ENCODE measurements around the gene GPR132. TPM values are rescaled to one million over a fixed set of nuclear protein-coding genes. Genes with fewer than 3 reads are reported as not detected.

GPR132 gene
- total and polyA plus RNA-seq, 9 of the 15 experiments (the other 6 are each of a cell fraction or from before 2014, with no cell fraction given): 0.01 to 1.1 (median 0.25) TPM; not detected in 1

DNA sequence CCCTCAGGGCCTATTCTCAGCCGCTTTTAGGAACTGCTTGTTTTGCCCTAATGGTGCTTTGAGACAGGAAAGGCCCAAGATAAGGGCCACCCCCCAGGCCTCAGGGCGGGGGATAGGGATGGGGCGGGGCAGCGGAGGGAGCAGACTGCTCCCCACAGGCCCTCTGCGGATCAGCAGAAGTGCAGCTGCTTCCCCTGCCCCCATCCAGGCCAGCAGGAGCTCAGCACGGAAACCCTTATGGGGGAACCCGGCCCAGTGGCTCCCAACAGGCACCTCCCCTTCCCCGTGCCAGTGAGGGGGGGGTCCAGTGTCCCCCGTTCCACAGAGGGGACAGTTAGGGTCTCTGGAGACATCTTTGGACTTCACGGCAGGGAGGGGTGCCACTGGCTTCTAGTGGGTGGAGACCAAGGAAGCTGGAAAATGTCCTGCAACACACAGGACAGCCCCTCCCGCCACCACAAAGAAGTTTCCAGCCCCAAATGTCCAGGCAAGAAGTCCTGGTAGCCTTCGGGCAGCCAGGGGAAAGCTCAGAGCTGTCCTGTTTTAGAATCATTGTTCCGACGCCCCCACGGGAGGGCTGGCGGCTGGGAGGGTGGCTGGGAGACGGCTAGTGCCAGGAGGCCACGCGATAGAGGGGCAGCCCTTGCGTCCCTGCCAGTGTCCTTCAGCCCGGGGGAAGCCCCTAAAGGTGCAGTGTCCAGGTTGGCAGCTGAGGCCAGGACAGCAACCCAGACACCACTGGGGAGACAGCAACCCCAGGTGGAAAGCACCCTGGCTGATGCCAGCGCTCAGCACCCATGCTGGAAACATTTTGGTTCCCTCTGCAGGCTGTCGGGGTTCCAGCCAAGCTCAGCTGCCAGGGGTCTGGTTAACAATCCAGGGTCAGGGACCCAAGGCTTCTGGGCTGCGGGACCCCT, 10.4 kb upstream of the GPR132 start (continued):
- TF ChIP-seq, protein P1, sequence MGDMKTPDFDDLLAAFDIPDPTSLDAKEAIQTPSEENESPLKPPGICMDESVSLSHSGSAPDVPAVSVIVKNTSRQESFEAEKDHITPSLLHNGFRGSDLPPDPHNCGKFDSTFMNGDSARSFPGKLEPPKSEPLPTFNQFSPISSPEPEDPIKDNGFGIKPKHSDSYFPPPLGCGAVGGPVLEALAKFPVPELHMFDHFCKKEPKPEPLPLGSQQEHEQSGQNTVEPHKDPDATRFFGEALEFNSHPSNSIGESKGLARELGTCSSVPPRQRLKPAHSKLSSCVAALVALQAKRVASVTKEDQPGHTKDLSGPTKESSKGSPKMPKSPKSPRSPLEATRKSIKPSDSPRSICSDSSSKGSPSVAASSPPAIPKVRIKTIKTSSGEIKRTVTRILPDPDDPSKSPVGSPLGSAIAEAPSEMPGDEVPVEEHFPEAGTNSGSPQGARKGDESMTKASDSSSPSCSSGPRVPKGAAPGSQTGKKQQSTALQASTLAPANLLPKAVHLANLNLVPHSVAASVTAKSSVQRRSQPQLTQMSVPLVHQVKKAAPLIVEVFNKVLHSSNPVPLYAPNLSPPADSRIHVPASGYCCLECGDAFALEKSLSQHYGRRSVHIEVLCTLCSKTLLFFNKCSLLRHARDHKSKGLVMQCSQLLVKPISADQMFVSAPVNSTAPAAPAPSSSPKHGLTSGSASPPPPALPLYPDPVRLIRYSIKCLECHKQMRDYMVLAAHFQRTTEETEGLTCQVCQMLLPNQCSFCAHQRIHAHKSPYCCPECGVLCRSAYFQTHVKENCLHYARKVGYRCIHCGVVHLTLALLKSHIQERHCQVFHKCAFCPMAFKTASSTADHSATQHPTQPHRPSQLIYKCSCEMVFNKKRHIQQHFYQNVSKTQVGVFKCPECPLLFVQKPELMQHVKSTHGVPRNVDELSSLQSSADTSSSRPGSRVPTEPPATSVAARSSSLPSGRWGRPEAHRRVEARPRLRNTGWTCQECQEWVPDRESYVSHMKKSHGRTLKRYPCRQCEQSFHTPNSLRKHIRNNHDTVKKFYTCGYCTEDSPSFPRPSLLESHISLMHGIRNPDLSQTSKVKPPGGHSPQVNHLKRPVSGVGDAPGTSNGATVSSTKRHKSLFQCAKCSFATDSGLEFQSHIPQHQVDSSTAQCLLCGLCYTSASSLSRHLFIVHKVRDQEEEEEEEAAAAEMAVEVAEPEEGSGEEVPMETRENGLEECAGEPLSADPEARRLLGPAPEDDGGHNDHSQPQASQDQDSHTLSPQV (IDR thresholded peaks at IDR 0.05): no peak
- TF ChIP-seq ZNF780A (CRISPR knock-in tag; IDR thresholded peaks at IDR 0.05) (no peak), PTBP1 (IDR thresholded peaks at IDR 0.05; ENCODE audit: low read depth, low read length) (no peak), RNF2 (IDR thresholded peaks at IDR 0.05) (0 out of 2 replicates have a peak, but pooled peaks have one; percentile 38), ZNF253 (CRISPR knock-in tag; conservative IDR thresholded peaks at IDR 0.05) (no peak), ELF4 (CRISPR knock-in tag; IDR thresholded peaks at IDR 0.05) (no peak), RBBP5 (IDR thresholded peaks at IDR 0.05; ENCODE audit: borderline replicate concordance, insufficient read depth, low read length, poor library complexity, severe bottlenecking) (no peak), ZNF175 (CRISPR knock-in tag; IDR thresholded peaks at IDR 0.05; ENCODE audit: low read depth) (no peak), SMC3 (conservative IDR thresholded peaks at IDR 0.05; ENCODE audit: insufficient read depth, low read depth, low read length) (no peak), SPI1 (IDR thresholded peaks at IDR 0.05; ENCODE audit: borderline replicate concordance, low read depth, low read length) (0 out of 2 replicates have a peak, but pooled peaks have one; percentile 6), CC2D1A (IDR thresholded peaks at IDR 0.05) (no peak), NCOR1 (IDR thresholded peaks at IDR 0.05) (peak; percentile 57)
- TF ChIP-seq, protein P2, sequence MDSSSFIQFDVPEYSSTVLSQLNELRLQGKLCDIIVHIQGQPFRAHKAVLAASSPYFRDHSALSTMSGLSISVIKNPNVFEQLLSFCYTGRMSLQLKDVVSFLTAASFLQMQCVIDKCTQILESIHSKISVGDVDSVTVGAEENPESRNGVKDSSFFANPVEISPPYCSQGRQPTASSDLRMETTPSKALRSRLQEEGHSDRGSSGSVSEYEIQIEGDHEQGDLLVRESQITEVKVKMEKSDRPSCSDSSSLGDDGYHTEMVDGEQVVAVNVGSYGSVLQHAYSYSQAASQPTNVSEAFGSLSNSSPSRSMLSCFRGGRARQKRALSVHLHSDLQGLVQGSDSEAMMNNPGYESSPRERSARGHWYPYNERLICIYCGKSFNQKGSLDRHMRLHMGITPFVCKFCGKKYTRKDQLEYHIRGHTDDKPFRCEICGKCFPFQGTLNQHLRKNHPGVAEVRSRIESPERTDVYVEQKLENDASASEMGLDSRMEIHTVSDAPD (CRISPR knock-in tag; IDR thresholded peaks at IDR 0.05): no peak
- TF ChIP-seq, protein P3, sequence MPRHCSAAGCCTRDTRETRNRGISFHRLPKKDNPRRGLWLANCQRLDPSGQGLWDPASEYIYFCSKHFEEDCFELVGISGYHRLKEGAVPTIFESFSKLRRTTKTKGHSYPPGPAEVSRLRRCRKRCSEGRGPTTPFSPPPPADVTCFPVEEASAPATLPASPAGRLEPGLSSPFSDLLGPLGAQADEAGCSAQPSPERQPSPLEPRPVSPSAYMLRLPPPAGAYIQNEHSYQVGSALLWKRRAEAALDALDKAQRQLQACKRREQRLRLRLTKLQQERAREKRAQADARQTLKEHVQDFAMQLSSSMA (CRISPR knock-in tag; IDR thresholded peaks at IDR 0.05): no peak
- TF ChIP-seq, protein P4, sequence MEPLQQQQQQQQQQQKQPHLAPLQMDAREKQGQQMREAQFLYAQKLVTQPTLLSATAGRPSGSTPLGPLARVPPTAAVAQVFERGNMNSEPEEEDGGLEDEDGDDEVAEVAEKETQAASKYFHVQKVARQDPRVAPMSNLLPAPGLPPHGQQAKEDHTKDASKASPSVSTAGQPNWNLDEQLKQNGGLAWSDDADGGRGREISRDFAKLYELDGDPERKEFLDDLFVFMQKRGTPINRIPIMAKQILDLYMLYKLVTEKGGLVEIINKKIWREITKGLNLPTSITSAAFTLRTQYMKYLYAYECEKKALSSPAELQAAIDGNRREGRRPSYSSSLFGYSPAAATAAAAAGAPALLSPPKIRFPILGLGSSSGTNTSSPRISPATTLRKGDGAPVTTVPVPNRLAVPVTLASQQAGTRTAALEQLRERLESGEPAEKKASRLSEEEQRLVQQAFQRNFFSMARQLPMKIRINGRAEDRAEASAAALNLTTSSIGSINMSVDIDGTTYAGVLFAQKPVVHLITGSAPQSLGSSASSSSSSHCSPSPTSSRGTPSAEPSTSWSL (CRISPR knock-in tag; IDR thresholded peaks at IDR 0.05; ENCODE audit: borderline replicate concordance): no peak
- TF ChIP-seq, protein P5, sequence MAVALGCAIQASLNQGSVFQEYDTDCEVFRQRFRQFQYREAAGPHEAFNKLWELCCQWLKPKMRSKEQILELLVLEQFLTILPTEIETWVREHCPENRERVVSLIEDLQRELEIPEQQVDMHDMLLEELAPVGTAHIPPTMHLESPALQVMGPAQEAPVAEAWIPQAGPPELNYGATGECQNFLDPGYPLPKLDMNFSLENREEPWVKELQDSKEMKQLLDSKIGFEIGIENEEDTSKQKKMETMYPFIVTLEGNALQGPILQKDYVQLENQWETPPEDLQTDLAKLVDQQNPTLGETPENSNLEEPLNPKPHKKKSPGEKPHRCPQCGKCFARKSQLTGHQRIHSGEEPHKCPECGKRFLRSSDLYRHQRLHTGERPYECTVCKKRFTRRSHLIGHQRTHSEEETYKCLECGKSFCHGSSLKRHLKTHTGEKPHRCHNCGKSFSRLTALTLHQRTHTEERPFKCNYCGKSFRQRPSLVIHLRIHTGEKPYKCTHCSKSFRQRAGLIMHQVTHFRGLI (CRISPR knock-in tag; IDR thresholded peaks at IDR 0.05): no peak

All from K562 (cell line).